Smooth muscle cell (in vitro differentiated cells): ENCODE results near the gene FGD5. TPM values are rescaled to one million over a fixed set of nuclear protein-coding genes. Genes with fewer than 3 reads are reported as not detected.

ENCODE experiments used
- DNase-seq: peaks from one replicate; lab custom pipeline; 2025; ENCODE audit not compliant: unreplicated experiment; lab: John Stamatoyannopoulos, UW
- H2AFZ ChIP-seq: fragments of 200-600 bp; sonication (generic); 2 replicates; pipeline ENCODE4 v1.6.0; 2016; ENCODE audit warnings: antibody characterized with exemption, low read depth, mild to moderate bottlenecking
- H3F3A ChIP-seq: fragments of 200-600 bp; sonication (generic); 2 replicates; pipeline ENCODE4 v1.6.0; 2017; ENCODE audit warnings: antibody characterized with exemption, low read depth
- H3K27ac ChIP-seq: fragments of 200-600 bp; sonication (generic); 2 replicates; pipeline ENCODE4 v1.5.1; 2016; ENCODE audit warnings: low read depth, mild to moderate bottlenecking
- H3K27me3 ChIP-seq: fragments of 200-600 bp; sonication (generic); 2 replicates; pipeline ENCODE4 v1.6.1; 2016; ENCODE audit warnings: low read depth, mild to moderate bottlenecking
- H3K36me3 ChIP-seq: fragments of 200-600 bp; sonication (generic); 2 replicates; pipeline ENCODE4 v1.5.1; 2016; ENCODE audit warnings: low read depth
- H3K4me1 ChIP-seq: fragments of 200-600 bp; sonication (generic); 2 replicates; pipeline ENCODE4 v1.5.1; 2016; ENCODE audit warnings: low read depth
- H3K4me2 ChIP-seq: fragments of 200-600 bp; sonication (generic); 2 replicates; pipeline ENCODE4 v1.6.0; 2016; ENCODE audit warnings: mild to moderate bottlenecking
- H3K4me3 ChIP-seq: fragments of 200-600 bp; sonication (generic); 2 replicates; pipeline ENCODE4 v1.5.1; 2016; ENCODE audit warnings: mild to moderate bottlenecking
- H3K79me2 ChIP-seq: fragments of 200-600 bp; sonication (generic); 2 replicates; pipeline ENCODE4 v1.6.0; 2016; ENCODE audit warnings: low read depth, mild to moderate bottlenecking
- H3K9ac ChIP-seq: fragments of 200-600 bp; sonication (generic); 2 replicates; pipeline ENCODE4 v1.6.0; 2016; ENCODE audit warnings: low read depth
- H3K9me3 ChIP-seq: fragments of 200-600 bp; sonication (generic); replicated peaks from 2 replicates; pipeline ENCODE4 v1.5.1; 2016; ENCODE audit warnings: low read depth
- H4K20me1 ChIP-seq: fragments of 200-600 bp; sonication (generic); 2 replicates; pipeline ENCODE4 v1.6.0; 2016; ENCODE audit warnings: low read depth
- WGBS: methylation state at CpG from one replicate; pipeline ENCODE4 v1.1.7; 2016; ENCODE audit warnings: low lambda C conversion rate; 5-methylcytosine and 5-hydroxymethylcytosine counted together
- polyA plus RNA-seq: library from polyadenylated mRNA; unstranded; fragments of >200 nt; fragmentation: Nextera tagmentation; extraction: Ambion mirVana; gene quantifications from 2 replicates; pipeline ENCODE4 v1.2.1, GENCODE V29; 2016
- total RNA-seq: library from RNA; depleted of rRNA; stranded (reverse); fragments of >200 nt; gene quantifications from 2 replicates; pipeline ENCODE4 v1.2.3, GENCODE V29; 2014
- TF ChIP-seq, protein P1 (sequence below): fragments of 200-600 bp; sonication (generic); IDR thresholded peaks from 2 replicates; pipeline ENCODE4 v1.5.1; 2017; ENCODE audit warnings: borderline replicate concordance, mild to moderate bottlenecking, antibody characterized with exemption; ENCODE audit not compliant: insufficient read depth, poor library complexity, severe bottlenecking

FGD5 gene
- total and polyA plus RNA-seq, 2 experiments from 2014 or later: 0.63 to 0.71 TPM

DNA sequence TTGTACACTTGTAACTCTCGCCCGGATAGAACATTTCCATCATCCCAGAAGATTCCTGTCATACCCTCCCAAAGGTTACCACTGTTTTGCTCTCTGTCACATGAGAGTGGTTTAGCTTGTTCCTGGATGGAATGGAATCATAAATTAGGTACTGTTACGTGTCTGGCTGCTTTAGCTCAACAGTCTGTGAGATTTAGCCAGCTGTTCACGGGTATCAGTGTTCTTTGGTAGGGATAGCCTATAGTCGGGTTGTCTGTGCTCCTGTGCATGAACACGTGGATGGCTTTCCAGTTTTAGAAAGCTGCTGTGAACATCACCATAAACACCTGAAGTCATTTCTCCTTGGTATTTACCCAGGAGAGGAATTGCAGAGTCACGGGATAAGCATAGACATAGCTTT is 70.4 kb downstream of the FGD5 start:
- H3K79me2 ChIP-seq: no peaks in the 10 kb centered on the region
- H3K4me2 ChIP-seq: no peak overlapping the region
- H3K27ac ChIP-seq: no peak overlapping the region
- H4K20me1 ChIP-seq: no peaks in the 10 kb centered on the region
- WGBS: 79% methylated on average over 7 of the region's 7 CpGs
- H3K9me3 ChIP-seq: no peaks in the 10 kb centered on the region
- no peaks in the 10 kb centered on the region for H3F3A ChIP-seq
- no peaks in the 10 kb centered on the region for H3K36me3 ChIP-seq
- no peak for DNase-seq
- no peak overlapping the region for H3K9ac ChIP-seq
- peaks cover 2% of the 10 kb centered on the region for H3K27me3 ChIP-seq
- no peaks in the 10 kb centered on the region for H3K4me1 ChIP-seq
- no peak overlapping the region for H3K4me3 ChIP-seq
- no peak overlapping the region for H2AFZ ChIP-seq
- TF ChIP-seq, protein P1, sequence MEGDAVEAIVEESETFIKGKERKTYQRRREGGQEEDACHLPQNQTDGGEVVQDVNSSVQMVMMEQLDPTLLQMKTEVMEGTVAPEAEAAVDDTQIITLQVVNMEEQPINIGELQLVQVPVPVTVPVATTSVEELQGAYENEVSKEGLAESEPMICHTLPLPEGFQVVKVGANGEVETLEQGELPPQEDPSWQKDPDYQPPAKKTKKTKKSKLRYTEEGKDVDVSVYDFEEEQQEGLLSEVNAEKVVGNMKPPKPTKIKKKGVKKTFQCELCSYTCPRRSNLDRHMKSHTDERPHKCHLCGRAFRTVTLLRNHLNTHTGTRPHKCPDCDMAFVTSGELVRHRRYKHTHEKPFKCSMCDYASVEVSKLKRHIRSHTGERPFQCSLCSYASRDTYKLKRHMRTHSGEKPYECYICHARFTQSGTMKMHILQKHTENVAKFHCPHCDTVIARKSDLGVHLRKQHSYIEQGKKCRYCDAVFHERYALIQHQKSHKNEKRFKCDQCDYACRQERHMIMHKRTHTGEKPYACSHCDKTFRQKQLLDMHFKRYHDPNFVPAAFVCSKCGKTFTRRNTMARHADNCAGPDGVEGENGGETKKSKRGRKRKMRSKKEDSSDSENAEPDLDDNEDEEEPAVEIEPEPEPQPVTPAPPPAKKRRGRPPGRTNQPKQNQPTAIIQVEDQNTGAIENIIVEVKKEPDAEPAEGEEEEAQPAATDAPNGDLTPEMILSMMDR: no peak

DNA sequence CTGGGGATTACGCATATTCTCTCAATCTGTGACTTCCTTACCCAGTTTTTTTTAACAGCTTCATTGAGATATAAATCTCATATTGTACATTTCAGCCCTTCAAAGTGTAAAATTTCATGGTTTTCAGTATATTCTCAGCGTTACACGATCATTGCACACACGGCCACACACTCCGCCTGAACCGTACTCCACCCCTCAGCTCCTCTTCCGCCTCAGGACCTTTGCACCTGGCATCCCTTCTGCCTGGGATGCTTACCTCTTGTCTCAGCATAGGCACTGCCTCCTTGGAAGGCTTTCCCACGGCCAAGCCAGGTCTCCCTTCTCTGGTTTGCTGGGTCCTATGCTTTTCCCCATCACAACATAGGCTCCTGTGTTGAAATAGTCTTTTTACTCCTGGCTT is 71.2 kb downstream of the FGD5 start:
- Histone ChIP-seq H3K36me3 (no peaks in the 10 kb centered on the region), H3K4me3 (no peak overlapping the region), H3K27ac (no peak overlapping the region), H3K4me2 (no peak overlapping the region), H3K79me2 (no peaks in the 10 kb centered on the region), H4K20me1 (no peaks in the 10 kb centered on the region), H3F3A (no peaks in the 10 kb centered on the region), H3K9ac (no peak overlapping the region), H3K27me3 (peaks cover 2% of the 10 kb centered on the region), H3K4me1 (no peaks in the 10 kb centered on the region), H3K9me3 (no peaks in the 10 kb centered on the region), H2AFZ (no peak overlapping the region)
- 88% methylated on average over 8 of the region's 8 CpGs for WGBS
- TF ChIP-seq, protein P1: no peak
- no peak for DNase-seq

DNA sequence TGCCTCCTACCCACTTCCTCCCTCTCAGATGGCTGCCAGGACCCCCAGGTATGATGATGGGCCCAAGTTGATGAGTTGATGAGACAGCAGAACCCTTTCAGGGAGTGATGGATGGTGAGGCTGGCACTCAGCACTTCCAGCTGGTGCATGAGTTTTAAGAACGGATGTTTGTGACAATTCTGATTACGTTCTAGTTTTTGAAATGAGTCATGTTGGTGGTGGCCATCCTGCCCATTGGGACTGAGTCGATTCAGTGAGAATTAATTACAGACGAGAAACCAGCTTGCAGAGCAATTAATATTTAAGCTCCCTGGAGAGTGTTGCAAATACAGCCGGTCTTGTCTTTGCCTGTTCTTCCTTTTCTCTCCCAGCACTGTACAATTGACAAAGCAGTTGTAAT is 71.7 kb downstream of the FGD5 start:
- TF ChIP-seq, protein P1: no peak
- H3K27me3 ChIP-seq: peaks cover 5% of the 10 kb centered on the region
- H4K20me1 ChIP-seq: no peaks in the 10 kb centered on the region
- H2AFZ ChIP-seq: no peak overlapping the region
- no peak overlapping the region for H3K9ac ChIP-seq
- no peak overlapping the region for H3K27ac ChIP-seq
- no peaks in the 10 kb centered on the region for H3K4me1 ChIP-seq
- no peaks in the 10 kb centered on the region for H3K9me3 ChIP-seq
- no peaks in the 10 kb centered on the region for H3F3A ChIP-seq
- WGBS: 88% methylated on average over 5 of the region's 5 CpGs
- no peak for DNase-seq
- no peak overlapping the region for H3K4me3 ChIP-seq
- no peaks in the 10 kb centered on the region for H3K36me3 ChIP-seq
- H3K79me2 ChIP-seq: no peaks in the 10 kb centered on the region
- H3K4me2 ChIP-seq: no peak overlapping the region
